ENCODE data around the gene NIT1.

DNA sequence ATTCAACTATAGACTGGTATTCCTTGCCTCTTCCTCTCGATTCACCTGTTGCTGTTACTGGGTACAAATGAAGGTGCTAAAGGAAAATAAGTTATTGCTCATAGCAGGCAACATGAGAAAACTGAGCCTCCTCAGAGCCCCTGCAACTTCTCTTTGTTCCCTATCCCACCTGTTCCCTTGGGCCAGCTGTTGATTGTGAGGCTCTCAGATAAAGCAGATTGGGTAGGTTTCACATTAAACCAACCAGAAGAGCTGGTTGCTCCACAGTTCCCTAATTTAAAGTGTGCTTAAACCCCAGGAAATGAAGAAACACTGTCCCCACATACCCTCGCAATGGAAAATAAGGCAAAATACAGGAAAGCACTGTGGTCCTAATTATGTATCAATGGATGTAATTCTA is 9.7 kb downstream of the NIT1 start:
- TF ChIP-seq CTCF (IDR thresholded peaks at IDR 0.05) (no peak), POLR2AphosphoS5 (IDR thresholded peaks at IDR 0.05) (no peak), POLR2A (IDR thresholded peaks at IDR 0.05) (no peak), EP300 (IDR thresholded peaks at IDR 0.05) (no peak)
